HepG2 (cell line): ENCODE results near the gene C6orf132. TPM values are rescaled to one million over a fixed set of nuclear protein-coding genes. Genes with fewer than 3 reads are reported as not detected.

ENCODE experiments used
- ATAC-seq: fragments of 200-7000 bp; cut with Tn5 transposase; 3 replicates; pipeline ENCODE4 v1.9.1; 2020; ENCODE audit warnings: mild to moderate bottlenecking, moderate library complexity
- BruUV-seq: library from RNA; stranded (reverse); fragments of 400-500 nt; replicated peaks from 2 replicates; lab custom pipeline; 2021; lab: Mats Ljungman, UMichigan
- CTCF ChIA-PET: fragments of 300-600 bp; formaldehyde crosslinking; extraction: SDS; loops from one replicate; lab custom pipeline; 2021; ENCODE audit warnings: low total read pairs, inconsistent platforms, low intra/inter-chr PET ratio; lab: Yijun Ruan, JAX
- POLR2A ChIA-PET: fragments of 350-600 bp; sonication (Branson Sonifier 250); formaldehyde crosslinking; loops from one replicate; lab custom pipeline; 2020; ENCODE audit warnings: antibody characterized with exemption, inconsistent platforms; lab: Yijun Ruan, JAX
- DNase-seq: peaks from one replicate; pipeline ENCODE4 v3.0.0-alpha.2; 2015; ENCODE audit warnings: low spot score
- FAIRE-seq: peaks from 3 replicates; lab custom pipeline; 2011; peaks lifted over from hg19 to GRCh38; lab: Jason Lieb, UNC
- H2AFZ ChIP-seq: one replicate; pipeline ENCODE4 v1.6.1; 2011; ENCODE audit warnings: low read length, inconsistent platforms
- H3K27ac ChIP-seq: fragments of 300-600 bp; 3 replicates; pipeline ENCODE4 v1.8.0; 2011; ENCODE audit warnings: mixed run types, mild to moderate bottlenecking, mixed read lengths, low read length, inconsistent platforms; ENCODE audit not compliant: insufficient read depth; ENCODE audit errors: extremely low read length
- H3K27me3 ChIP-seq, 2 experiments: fragments of 200-600 bp in 1 of 2; 2 replicates in 1 of 2; 3 replicates in 1 of 2; pipeline versions ENCODE4 v1.6.0 to v1.8.0; 2011; ENCODE audit warnings: low read length in 2 of 2, mild to moderate bottlenecking in 2 of 2, moderate library complexity in 2 of 2, inconsistent platforms in 1 of 2; ENCODE audit not compliant: insufficient read depth in 2 of 2, control insufficient read depth in 1 of 2
- H3K36me3 ChIP-seq, 2 experiments: fragments of 200-600 bp in 1 of 2; replicated peaks in 1 of 2; 2 replicates in 1 of 2; 3 replicates in 1 of 2; pipeline versions ENCODE4 v1.5.1 to v1.8.0; 2011; ENCODE audit warnings: low read length in 2 of 2, inconsistent platforms in 1 of 2; ENCODE audit not compliant: insufficient read depth in 2 of 2, control insufficient read depth in 1 of 2
- H3K4me1 ChIP-seq: 2 replicates; pipeline ENCODE4 v1.5.1; 2012; ENCODE audit warnings: low read length, inconsistent platforms; ENCODE audit not compliant: insufficient read depth
- H3K4me2 ChIP-seq: 2 replicates; pipeline ENCODE4 v1.6.0; 2011; ENCODE audit warnings: low read depth, low read length, inconsistent platforms
- H3K4me3 ChIP-seq, 3 experiments: fragments of 200-600 bp in 1 of 3; sonication (generic), shearing (Covaris generic) in 1 of 3; replicated peaks in 1 of 3; 2 replicates each; pipeline ENCODE4 v1.5.1; 2011 to 2016; ENCODE audit warnings: low read length in 3 of 3, inconsistent platforms in 2 of 3, low read depth in 2 of 3, mild to moderate bottlenecking in 2 of 3, control low read depth in 1 of 3, mixed read lengths in 1 of 3; ENCODE audit not compliant: insufficient read depth in 1 of 3
- H3K79me2 ChIP-seq: one replicate; pipeline ENCODE4 v1.6.1; 2011; ENCODE audit warnings: low read length, inconsistent platforms; ENCODE audit not compliant: insufficient read depth
- H3K9ac ChIP-seq: 2 replicates; pipeline ENCODE4 v1.6.0; 2011; ENCODE audit warnings: mild to moderate bottlenecking, low read depth, low read length, inconsistent platforms; ENCODE audit not compliant: insufficient read depth
- H3K9me3 ChIP-seq: 2 replicates; pipeline ENCODE4 v1.5.1; 2012; ENCODE audit warnings: mild to moderate bottlenecking, low read length
- H4K20me1 ChIP-seq: 2 replicates; pipeline ENCODE4 v1.6.0; 2011; ENCODE audit warnings: inconsistent platforms, mild to moderate bottlenecking, low read length, moderate library complexity; ENCODE audit not compliant: insufficient read depth
- POGZ ChIP-seq: sonication (generic); formaldehyde crosslinking; IDR thresholded peaks from 2 replicates; pipeline ENCODE4 v1.4.0; 2020; ENCODE audit warnings: mild to moderate bottlenecking, missing genetic modification reagents
- SMC3 ChIP-seq: IDR thresholded peaks from 2 replicates; pipeline ENCODE4 v1.6.1; 2011; ENCODE audit warnings: low read length, improper control_type of control experiment
- STAG1 ChIP-seq: sonication (generic); formaldehyde crosslinking; IDR thresholded peaks from 2 replicates; pipeline ENCODE4 v1.4.0; 2020; ENCODE audit warnings: missing genetic modification reagents
- ZNF501 ChIP-seq: sonication (generic); formaldehyde crosslinking; IDR thresholded peaks from 2 replicates; pipeline ENCODE4 v1.5.1; 2020; ENCODE audit warnings: mild to moderate bottlenecking, moderate library complexity, missing genetic modification reagents
- ZNF788 ChIP-seq: sonication (generic); formaldehyde crosslinking; IDR thresholded peaks from 2 replicates; pipeline ENCODE4 v1.5.0; 2020; ENCODE audit warnings: mild to moderate bottlenecking, missing genetic modification reagents, borderline replicate concordance
- ZSCAN29 ChIP-seq: sonication (generic); formaldehyde crosslinking; conservative IDR thresholded peaks from 2 replicates; pipeline ENCODE4 v1.4.0; 2020; ENCODE audit warnings: mild to moderate bottlenecking, missing genetic modification reagents
- WGBS: methylation state at CpG from one replicate; pipeline ENCODE4 v1.1.6; 2017; ENCODE audit warnings: low lambda C conversion rate; 5-methylcytosine and 5-hydroxymethylcytosine counted together
- in situ Hi-C: cut with HindIII; loops from 2 replicates; pipeline ENCODE4 v1.10.0; 2017; ENCODE audit warnings: low pct_unique_long_range_greater_than_20kb; ENCODE audit not compliant: extremely low pct_ligation_motif_present
- intact Hi-C: fragments of 100-400 bp; cut with micrococcal nuclease; formaldehyde crosslinking; loops from one replicate; pipeline ENCODE4 v1.10.0; 2022; ENCODE audit not compliant: unreplicated experiment
- polyA plus RNA-seq, 8 experiments: library from polyadenylated mRNA; depleted of rRNA in 3 of 8; stranded (reverse) in 7 of 8; unstranded in 1 of 8; fragments of >200 nt; fragmentation: Illumina TruSeq in 4 of 8; extraction: Trizol in 4 of 8; gene quantifications; 2 replicates each; pipeline versions ENCODE4 v1.2.1 to v1.2.3, GENCODE V29; 2011 to 2016; ENCODE audit warnings: low read depth in 4 of 8, missing spikeins in 1 of 8, mixed read lengths in 1 of 8; ENCODE audit not compliant: insufficient read depth in 1 of 8
- total RNA-seq, 5 experiments: library from RNA; depleted of rRNA; stranded (reverse); fragments of >200 nt; fragmentation: Illumina TruSeq; extraction: Trizol; gene quantifications; 2 replicates each; pipeline ENCODE4 v1.2.3, GENCODE V29; 2016; ENCODE audit warnings: low read depth in 1 of 5
- TF ChIP-seq, protein P1 (sequence below): sonication (generic); formaldehyde crosslinking; IDR thresholded peaks from 2 replicates; pipeline ENCODE4 v1.9.0; 2021; ENCODE audit warnings: missing genetic modification reagents, borderline replicate concordance
- TF ChIP-seq, protein P2 (sequence below): sonication (generic); formaldehyde crosslinking; IDR thresholded peaks from 2 replicates; pipeline ENCODE4 v1.5.0; 2020; ENCODE audit warnings: mild to moderate bottlenecking, missing genetic modification reagents, moderate library complexity

Gene C6orf132
- total and polyA plus RNA-seq, 2 of the 13 experiments (the other 11 are each of a cell fraction or from before 2014, with no cell fraction given) = 0.78 to 3.0 TPM

DNA sequence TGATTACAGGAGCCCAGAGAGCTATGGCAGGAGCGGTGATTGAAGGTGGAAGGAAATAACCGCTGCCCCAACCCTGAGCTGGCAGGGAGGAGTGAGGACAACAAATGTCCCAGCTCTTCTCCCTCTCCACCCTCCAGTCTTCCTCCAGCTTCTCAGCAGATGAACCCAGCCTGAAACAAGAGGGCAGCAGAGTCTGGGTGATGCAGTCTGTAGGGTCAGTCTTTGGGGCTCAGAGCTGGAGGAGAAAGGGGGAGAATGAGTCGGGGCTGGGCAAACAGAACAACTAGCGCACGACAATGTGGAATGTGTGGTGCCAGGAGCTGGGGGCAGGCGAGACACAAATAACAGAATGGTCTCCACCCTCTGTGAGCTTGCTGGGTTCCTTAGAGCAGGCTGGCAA is 26.2 kb upstream of the C6orf132 start:
- ChIA-PET CTCF (interaction anchor here (5.2 kb wide), 1 partner anchor 93 kb away, joined by 107 read pairs; no protein-coding TSS in a partner anchor), POLR2A (interaction anchor here (1.1 kb wide), 1 partner anchor 118 kb away, joined by 5 read pairs; the partner anchor contains the start of gene TAF8)
- H3K4me3 ChIP-seq = no peak overlapping the region
- FAIRE-seq (no peak), ATAC-seq (no peak), DNase-seq (no peak)
- H3K9me3 ChIP-seq = no peaks in the 10 kb centered on the region
- H3K36me3 ChIP-seq = no peaks in the 10 kb centered on the region
- no peak overlapping the region for H3K9ac ChIP-seq
- WGBS = 50% methylated on average over 6 of the region's 6 CpGs
- no peaks in the 10 kb centered on the region for H4K20me1 ChIP-seq
- in situ Hi-C loops = loop anchor here (5.0 kb wide), 2 partner anchors 59 to 91 kb away; no protein-coding TSS in a partner anchor
- no TSS peak for BruUV-seq
- peaks cover 0 to 2% of the 10 kb centered on the region in 2 experiments; a peak in 3 of 5 replicates for H3K27me3 ChIP-seq
- H3K27ac ChIP-seq = no peak overlapping the region
- intact Hi-C loops = loop anchor here (5.0 kb wide), 1 partner anchor 381 kb away; the partner anchor contains the start of gene TOMM6
- H2AFZ ChIP-seq = no peak overlapping the region
- no peaks in the 10 kb centered on the region for H3K79me2 ChIP-seq
- H3K4me2 ChIP-seq = no peak overlapping the region
- peaks cover 17% of the 10 kb centered on the region for H3K4me1 ChIP-seq
- peak; percentile 13; the same call in 1 of the 2 replicates for TF ChIP-seq SMC3
- TF ChIP-seq ZSCAN29 (CRISPR knock-in tag) = no peak
- TF ChIP-seq STAG1 (CRISPR knock-in tag) = peak; percentile 60
- 0 out of 2 replicates have a peak, but pooled peaks have one; percentile 19 for TF ChIP-seq ZNF501 (CRISPR knock-in tag)
- TF ChIP-seq POGZ (CRISPR knock-in tag) = no peak
- TF ChIP-seq, protein P1, sequence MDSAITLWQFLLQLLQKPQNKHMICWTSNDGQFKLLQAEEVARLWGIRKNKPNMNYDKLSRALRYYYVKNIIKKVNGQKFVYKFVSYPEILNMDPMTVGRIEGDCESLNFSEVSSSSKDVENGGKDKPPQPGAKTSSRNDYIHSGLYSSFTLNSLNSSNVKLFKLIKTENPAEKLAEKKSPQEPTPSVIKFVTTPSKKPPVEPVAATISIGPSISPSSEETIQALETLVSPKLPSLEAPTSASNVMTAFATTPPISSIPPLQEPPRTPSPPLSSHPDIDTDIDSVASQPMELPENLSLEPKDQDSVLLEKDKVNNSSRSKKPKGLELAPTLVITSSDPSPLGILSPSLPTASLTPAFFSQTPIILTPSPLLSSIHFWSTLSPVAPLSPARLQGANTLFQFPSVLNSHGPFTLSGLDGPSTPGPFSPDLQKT (CRISPR knock-in tag) = no peak
- no peak for TF ChIP-seq ZNF788 (CRISPR knock-in tag)
- TF ChIP-seq, protein P2, sequence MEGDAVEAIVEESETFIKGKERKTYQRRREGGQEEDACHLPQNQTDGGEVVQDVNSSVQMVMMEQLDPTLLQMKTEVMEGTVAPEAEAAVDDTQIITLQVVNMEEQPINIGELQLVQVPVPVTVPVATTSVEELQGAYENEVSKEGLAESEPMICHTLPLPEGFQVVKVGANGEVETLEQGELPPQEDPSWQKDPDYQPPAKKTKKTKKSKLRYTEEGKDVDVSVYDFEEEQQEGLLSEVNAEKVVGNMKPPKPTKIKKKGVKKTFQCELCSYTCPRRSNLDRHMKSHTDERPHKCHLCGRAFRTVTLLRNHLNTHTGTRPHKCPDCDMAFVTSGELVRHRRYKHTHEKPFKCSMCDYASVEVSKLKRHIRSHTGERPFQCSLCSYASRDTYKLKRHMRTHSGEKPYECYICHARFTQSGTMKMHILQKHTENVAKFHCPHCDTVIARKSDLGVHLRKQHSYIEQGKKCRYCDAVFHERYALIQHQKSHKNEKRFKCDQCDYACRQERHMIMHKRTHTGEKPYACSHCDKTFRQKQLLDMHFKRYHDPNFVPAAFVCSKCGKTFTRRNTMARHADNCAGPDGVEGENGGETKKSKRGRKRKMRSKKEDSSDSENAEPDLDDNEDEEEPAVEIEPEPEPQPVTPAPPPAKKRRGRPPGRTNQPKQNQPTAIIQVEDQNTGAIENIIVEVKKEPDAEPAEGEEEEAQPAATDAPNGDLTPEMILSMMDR (CRISPR knock-in tag) = peak; percentile 63
- TF ChIP-seq, all 625 proteins: peak for 4
